ENCODE data around the gene TARDBP.
"Not testable (repeated sequence)": the region's sequence is repeated elsewhere in the genome, so short reads cannot be mapped to it uniquely, and the experiment has no call there.

TARDBP gene

DNA sequence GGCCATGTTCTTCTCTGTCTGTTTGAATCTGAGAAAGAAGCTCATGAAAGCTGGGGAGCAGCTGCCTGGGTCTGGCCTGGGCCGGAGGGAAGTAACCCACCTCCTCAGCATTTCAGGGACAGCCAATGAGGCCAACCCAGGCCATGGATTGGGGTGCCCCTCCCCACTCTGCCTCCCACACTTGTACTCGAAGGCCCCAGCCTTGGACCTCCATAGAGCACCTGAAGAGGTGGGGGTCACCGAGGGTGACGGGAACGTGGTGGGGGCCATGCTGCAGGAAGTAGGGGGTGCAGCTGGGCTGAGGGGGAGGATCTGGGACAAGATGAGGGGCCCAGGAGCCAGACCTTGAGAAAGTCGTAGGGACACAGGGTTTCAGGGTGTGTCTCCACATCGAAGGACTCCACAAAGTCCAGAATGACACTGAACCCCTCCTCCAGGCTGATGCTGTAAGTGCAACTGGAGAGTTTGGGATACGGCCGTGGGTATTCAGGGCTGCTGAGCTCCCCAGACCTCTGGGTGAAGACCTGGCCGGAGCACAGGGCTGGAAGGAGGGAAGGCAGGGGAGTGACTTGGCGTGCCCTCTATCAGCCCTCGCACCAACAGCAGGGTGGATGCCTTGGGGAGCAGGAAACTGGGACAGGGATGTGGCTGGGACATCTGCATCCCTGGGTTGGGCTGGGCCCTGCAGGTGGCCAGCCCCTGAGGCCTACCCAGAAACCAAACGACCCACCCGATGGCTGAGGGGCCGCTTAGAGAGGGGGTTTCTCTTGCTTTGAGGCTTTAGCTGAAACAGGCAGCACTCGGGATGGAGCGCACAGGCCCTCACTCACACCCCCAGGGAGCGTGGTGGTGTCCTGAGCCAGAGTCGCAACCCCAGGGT lies 30.8 kb downstream of the TARDBP start:
- no peak for DNase-seq (ENCODE audit: low spot score)

DNA sequence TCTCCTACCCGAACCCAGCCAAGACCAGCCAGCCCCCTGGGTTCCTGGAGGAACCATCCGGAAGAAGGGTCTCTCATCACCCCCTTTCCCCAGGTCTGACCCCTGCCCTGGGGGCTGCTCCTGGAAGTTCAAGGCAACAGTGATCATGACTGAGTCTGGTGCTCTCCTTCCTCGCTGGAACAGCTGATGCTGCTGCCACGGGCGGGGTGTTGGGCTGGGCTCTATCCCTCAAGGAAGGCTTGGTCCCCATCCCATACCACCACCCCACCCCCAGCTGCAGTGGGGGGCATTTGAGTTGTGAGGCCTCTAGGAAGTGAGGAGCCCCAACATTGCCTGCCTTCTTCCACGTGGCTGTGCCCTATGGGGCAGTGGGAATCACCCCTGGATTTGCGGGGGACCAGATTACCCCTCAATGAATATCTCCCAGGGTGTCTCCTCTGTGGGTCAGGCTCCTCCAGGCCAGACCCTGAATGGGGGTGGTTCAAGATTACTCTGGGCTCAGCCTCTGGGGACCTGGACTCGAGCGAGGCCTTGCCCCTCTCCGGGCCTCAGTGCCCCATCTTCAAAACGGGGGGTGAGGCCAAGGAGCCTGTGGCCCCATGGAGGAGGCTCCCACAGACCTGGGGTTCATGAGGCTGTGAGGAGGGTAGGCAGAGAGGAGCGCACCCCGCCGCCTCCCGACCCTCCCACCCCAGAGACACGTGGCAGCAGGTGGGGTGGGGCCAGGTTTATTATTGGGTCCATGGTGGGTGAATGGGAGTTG lies 31.8 kb downstream of the TARDBP start:
- DNase-seq (ENCODE audit: low spot score) = no peak

DNA sequence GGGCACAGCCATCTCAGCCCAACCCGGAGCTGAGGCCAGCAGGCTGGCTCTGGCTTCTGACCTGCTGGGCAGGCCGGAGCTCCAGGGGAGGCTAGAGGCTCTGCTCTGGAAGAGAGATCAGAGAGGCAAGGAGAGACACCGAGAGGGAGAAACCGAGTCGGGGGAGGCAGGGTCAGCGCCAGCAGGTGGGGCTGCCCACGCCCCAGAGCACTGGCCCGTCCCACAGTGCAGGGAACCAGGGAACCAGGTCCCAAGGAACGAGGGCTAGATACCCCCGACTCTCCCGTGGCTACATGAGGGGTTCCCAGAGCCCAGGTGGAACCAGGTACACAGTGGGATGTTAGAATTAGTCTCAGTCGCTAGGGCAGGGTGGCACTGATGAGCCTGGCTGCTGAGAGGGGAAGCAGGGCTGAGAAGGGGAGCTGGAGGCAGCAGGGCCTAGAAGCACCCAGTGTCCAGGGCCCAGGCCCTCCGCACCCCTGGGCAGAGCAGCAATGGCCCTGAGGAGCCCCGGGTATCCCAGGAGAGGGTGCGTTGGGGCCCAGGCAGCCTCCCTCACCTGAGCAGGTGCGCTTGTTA lies 32.5 kb downstream of the TARDBP start:
- DNase-seq (ENCODE audit: low spot score) = no peak

DNA sequence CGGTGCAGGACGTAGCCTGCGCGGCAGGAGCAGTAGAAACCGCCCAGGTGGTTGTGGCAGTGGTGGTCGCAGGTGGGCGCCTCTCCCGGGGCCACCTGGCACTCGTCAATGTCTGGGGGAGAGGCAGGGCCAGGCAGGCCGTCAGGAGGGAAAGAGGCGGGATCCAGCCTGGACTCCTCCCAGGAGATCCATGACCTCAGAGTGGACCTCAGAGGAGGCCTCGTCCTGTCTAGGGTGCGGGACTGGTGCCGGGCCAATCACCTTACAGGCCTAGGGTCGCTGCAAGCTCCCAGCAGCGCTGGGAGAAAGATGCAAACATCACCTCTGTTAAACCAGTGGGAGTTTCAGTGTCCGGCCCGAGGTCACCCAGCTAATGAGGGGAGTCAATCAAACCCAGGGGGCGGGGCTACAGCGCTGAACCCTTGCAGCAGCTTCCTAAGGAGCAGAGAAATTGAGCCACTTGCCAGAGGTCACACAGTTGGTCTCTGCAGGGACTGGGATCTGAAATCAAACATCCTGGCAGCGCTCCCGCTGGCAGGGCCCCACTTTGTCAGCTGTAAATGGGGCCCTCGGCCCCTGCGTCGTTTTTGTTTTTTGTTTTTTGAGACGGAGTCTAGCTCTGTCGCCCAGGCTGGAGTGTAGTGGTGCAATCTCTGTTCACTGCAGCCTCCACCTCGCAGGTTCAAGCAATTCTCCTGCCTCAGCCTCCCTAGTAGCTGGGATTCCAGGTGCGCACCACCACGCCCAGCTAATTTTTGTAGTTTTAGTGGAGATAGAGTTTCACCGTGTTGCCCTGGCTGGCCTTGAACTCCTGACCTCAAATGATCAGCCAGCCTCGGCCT lies 33.2 kb downstream of the TARDBP start:
- DNase-seq (ENCODE audit: low spot score) = no peak

DNA sequence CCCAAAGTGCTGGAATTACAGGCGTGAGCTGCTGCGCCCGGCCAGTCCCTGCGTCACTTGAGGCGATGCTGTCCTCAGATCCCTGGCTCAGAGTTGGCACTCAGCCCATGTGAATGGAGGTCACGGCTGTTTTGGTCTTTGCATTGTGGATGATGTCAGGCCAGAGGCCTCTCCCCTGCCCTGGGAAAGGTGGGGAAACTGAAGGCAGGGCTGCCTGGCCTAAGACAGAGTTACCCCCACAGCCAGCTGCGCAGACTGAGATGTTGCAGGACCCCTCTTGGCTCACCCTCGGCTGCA lies 33.8 kb downstream of the TARDBP start:
- no peak for DNase-seq (ENCODE audit: low spot score)

DNA sequence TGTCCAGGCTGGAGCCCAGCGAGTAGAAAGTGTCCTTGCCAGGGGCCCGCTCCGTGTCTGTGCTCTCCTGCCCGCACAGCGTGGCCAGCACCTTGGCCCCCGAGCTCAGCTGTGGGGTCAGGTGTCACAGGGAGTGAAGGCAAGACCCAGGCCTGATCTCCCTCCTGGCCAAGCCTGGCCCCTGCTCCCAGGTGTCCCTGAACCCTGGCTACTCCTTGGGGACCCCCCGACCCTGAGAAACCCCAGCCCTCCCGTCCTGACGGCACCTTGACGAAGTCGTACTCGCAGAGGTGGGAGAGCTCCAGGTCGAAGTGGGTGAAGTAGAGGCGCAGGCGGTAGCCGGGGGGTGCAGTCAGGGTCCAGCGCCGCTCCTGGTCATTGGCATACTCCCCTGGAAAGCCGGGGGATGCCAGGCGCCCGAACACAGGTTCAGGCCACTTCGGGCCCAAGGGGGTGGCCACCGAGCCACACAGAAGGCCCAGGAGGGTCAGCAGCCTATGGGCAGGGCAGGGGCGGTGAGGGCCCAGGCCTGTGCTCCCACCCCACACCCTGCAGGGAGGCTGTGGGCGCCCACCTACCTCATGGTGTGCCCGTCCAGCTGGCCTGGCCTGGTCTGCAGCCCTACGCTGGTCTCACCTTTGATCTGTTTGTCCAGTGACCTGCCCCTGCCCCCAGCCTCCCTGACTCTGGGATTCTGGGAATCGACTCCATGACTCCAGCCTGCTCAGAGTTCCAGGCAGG lies 34.3 kb downstream of the TARDBP start, which contains the start of gene MASP2:
Gene MASP2 (minus strand): TSS at position 615 of the 741 bp plus-strand sequence. CDS start 32 bp downstream, at position 583.
- DNase-seq (ENCODE audit: low spot score) = no peak

DNA sequence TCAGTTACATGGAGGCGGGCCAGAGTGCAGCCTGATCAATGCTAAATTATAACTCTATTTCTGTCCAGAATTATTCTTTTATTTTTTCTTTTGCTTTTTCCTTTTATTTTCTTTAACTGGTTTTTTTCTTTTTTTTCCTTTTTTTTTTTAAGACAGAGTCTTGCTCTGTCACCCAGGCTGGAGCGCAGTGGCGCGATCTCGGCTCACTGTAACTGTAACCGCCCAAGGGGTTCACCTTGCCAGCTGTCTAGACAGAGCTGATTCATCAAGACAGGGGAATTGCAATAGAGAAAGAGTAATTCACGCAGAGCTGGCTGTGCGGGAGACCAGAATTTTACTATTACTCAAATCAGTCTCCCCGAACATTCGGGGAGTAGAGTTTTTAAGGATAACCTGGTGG lies 38.7 kb downstream of the TARDBP start:
- DNase-seq (ENCODE audit: low spot score) = not testable (repeated sequence)

DNA sequence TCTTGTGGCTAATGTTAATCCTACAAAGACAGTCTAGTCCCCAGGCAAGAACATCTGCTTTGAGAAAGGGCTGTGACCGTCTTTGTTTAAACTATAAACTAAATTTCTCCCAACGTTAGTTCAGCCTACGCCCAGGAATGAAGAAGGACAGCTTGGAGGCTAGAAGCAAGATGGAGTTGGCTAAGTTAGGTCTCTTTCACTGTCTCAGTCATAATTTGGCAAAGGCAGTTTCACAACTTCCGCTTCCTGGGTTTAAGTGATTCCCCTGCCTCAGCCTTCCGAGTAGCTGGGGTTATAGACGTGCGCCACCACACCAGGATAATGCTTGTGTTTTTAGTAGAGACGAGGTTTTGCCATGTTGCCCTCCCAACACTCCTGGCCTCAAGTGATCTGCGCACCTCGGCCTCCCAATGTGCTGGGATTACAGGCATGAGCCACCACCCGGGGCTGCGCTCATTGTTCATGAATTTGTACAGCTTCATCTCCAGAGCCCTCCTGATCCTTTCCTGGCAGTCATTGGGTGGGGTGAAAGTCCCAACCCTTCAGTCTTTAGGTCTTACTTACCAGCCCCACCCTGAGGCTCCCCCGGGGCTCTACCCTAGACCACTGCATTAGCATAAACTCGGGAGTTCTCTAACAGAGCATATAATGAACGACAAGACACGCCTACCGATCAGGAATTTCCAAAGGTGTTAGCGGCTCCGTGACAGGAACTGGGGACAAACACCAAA lies 39.5 kb downstream of the TARDBP start:
- no peak for DNase-seq (ENCODE audit: low spot score)

DNA sequence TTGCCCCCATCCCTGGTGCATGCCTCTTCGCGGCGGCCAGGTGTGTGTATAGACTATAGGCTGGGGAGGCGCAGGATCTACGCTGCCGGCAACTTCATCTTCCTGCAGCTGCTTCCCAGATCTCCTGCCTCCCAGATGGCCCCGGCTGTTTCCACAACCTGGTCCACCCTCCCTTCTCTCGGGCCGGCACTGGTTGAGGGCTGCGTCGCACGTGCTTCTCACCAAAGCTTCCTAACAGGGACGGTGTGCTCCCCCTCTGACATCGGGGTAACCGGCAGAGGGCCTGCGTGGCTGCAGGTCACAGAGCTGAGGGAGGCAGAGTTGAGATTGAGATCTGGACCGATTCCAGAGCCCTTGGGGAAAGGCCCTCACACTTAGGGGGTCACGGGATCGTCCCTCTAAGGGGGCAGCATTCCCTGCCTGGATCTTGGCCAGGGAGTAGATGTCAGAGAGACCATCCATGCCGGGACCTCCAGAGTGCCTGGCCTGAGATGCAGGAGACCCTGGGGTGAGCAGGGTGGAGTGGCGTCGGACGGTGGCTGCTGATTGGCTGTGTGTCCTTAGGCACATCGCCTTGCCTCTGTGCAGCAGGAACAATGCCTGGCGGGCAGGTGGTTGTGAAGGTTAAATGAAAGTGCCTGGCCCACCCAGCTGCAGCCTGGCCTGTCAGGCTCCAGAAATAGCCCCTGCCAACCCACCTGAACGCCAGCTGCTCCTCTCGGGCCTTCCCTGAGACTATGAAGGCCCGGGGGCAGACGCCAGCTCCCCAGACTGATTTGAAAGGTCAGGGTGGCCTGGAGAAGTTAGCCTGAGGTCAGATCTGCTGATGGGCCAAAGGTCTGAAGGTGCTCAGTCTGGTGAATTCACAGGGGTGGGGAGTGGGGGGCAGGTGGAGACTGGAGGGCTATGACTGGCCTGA lies 40.6 kb downstream of the TARDBP start:
- DNase-seq (ENCODE audit: low spot score) = no peak

DNA sequence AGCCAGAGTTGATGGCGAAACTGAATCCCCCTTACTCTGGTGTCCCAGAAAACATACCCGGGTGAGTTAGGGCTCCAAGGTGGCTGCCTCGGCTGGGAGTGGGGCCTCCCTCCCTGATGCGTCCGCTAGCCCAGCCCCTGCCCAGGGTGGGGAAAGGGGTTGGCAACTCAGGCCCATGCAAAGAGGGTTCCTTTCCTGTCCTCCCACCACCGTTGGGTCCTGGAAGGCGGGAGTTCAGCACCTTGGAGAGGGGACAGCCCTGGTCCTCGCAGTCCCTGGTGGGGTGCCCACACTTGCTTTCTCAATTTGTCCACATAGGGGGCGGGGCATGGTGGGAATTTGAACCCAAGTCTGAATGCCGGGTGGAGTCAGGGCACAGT lies 41.3 kb downstream of the TARDBP start:
- DNase-seq (ENCODE audit: low spot score) = peak; percentile 46

DNA sequence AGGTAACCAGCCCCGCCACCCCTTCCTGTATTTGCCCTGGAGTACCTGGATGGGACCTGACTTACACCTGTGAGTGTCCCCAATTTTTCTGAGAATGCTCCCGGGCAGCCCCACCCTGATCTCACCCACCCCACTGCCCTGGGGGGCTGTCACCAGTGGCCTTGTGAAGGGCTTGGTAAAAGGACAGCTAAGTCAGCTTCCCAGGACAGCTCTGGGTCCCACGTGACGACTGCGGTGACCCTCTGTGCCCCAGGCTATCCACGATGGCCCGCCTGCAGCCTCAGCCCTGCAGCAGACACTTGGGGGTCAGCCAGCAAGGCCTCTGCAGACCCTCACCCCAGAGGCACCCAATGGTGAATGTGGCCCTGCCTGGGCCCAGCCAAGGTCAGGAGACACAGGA lies 41.7 kb downstream of the TARDBP start:
- DNase-seq (ENCODE audit: low spot score) = no peak

DNA sequence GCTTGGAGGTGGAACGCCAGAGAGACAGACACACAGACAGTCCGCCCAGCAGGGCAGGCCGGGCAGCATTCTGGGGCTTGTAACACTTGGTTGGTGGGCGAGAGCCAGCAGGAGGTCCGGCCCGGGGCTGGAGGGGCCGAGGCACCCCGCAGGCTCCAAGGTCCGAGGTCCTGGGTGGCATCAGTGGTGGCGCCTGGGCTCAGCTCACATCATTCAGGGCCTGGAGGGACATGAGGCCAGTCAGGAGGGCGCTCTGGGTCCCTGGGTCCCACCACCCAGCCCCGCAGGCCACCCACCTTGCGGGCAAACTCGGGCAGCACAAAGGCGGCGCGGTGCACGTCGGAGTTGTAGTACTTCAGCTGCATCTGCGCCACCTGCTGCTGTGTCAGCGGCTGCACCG lies 42.2 kb downstream of the TARDBP start:
- no peak for DNase-seq (ENCODE audit: low spot score)

DNA sequence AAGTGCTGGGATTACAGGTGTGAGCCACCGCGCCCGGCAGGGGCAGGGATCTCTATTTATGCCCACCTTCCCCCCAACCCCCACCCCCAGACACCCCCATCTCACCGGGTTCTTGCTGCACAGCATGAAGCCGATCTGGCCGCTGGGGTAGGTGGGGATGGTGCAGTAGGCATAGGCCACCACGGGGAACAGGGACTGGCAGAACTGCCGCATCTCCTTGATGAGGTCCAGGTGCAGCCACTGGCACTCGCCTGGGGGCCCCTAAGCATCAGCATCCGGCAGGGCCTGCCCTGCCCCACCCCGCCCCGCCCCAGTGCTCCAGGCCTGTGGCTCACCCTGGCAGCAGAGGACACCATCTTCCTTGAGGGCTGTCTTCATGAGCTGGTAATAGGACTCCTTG lies 43.2 kb downstream of the TARDBP start:
- DNase-seq (ENCODE audit: low spot score) = no peak

DNA sequence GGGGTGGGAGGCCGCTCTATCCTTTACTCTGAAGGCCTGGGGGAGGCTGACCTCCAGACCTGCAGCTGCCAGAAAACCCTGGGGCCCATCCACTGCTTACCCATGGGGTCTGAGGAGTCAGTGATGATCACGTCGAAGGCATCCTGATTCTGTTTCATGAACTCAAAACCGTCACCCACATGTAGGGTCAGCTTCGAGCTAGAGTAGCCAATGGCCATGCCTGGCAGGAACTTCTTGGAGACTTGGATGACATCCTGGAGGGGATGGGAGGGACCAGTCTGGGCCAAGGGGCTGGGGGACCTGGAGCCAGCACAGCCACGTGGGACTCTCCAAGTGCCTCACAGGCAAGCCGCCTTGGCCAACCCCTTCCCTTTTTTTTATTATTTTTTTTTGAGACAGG lies 44.0 kb downstream of the TARDBP start:
- DNase-seq (ENCODE audit: low spot score) = no peak

DNA sequence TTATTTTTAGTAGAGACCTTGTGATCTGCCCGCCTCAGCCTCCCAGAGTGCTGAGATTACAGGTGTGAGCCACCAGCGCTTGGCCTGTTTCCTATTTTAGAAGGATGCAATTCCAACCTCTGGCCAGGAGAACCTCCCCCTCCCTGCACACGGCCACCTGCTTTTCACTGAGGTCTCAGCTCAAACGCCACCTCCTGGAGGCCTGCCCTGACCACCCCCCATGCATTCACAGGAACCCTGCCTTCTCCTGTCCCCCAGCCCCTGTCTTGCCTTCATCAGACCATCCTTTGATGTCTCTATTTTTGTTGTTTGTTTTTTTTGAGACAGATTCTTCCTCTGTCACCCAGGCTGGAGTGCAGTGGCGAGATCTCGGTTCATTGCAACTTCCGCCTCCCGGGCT lies 45.0 kb downstream of the TARDBP start:
- no peak for DNase-seq (ENCODE audit: low spot score)

DNA sequence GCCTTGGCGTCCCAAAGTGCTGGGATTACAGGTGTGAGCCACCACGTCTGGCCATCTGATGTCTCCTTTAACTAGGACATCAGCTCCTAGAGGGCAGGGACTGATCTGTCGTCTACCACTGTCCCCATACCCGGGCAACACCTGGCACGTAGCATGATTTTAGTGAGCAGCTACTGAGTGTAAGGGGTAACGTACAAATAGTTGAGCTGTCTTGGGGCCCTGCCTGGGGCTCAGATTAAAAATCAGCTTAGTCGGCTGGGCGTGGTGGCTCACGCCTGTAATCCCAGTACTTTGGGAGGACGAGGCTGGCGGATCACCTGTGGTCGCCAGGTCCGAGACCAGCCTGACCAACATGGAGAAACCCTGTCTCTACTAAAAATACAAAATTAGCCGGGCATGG lies 45.6 kb downstream of the TARDBP start:
- no peak for DNase-seq (ENCODE audit: low spot score)

DNA sequence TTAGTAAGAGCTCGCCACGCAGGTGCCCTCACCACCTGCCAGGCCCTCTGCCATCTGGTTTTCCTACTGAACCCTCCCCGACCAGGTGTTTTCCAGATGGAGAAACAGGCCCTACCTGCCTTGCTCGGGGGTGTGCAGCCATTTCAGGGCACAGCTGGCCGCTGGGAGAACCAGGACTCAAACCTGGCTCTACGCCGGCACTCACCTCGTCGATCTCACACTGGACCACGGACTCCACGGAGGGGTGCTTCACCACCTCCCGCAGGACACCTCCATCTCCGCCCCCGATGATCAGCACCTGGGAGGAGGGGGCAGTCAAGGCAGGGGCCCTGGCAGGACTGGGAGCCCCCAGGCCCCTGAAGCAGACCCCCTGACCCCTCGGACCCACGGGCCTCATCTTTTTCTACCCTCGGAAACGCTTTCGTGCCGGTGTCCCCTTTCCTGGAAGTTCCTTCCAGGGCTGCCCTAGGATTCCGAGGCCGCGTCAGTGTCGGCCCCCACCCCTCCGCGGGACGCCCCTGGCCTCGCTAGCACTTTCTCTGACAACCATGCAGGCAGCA lies 46.2 kb downstream of the TARDBP start:
- DNase-seq (ENCODE audit: low spot score) = peak; percentile 30

DNA sequence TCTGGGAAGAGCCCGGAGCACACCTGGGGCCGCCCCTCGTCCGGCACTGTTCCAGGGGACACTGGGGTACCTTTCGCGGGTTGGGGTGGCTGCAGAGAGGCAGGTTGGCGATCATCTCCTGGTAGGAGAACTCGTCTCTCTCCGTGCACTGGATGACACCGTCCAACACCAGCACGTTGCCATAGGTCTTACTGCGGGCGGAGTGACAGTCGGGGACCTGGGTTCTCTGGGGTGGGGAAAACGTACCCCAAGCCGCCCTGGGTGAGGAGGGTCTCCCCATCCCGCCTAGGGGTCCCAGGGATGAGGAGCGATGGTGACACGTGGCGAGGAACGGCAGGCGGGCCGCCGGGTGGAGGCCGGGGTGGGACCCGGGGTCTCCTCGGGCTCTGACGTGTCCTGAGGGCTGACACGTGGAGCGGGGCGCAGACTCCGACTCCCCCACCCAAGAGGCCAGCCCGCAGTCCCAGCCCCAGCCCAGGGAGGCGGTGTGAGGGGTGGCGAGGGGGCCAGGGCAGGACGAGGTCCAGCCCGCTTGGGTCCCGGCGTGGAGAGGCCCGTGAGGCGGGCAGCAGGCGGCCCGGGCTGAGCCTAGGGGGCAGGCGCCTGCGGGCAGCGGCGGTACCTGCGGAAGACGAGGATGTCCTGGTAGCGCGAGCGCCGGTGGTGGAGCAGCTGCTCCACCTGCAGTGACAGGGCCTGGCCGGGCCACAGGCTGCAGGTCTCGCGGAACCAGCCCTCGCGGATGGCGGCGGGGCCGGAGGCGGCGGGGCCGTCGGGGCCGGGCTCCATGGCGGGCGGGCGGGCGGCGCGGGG lies 46.9 kb downstream of the TARDBP start:
- no peak for DNase-seq (ENCODE audit: low spot score)
